NCI-H2029 (cell line): Measurements from ENCODE around the gene COPRS.
"Not testable (repeated sequence)": the region's sequence is repeated elsewhere in the genome, so short reads cannot be mapped to it uniquely, and the experiment has no call there.

Experiments
- DNase-seq: peaks from one replicate; lab custom pipeline; 2025; lab: John Stamatoyannopoulos, UW

COPRS gene

DNA sequence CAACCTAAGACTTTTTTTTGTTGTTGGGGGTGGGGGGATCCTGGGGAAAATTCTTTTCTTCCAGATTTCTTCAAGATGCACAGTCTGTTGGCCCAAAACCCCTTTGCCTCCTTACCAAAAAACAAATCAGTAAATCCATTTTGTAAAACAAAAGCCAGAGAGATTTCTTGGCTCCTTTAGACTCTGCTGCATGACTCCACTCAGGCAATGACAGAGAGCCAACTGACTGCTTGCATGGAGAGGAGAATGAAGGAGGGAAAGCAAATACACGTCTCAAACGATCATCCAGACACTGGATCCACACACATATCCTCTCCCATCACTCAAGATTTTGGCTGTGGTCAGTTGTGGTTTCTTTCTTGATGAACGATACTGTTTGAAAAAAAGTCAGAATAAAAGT, 13.8 kb downstream of the COPRS start:
- no peak for DNase-seq

DNA sequence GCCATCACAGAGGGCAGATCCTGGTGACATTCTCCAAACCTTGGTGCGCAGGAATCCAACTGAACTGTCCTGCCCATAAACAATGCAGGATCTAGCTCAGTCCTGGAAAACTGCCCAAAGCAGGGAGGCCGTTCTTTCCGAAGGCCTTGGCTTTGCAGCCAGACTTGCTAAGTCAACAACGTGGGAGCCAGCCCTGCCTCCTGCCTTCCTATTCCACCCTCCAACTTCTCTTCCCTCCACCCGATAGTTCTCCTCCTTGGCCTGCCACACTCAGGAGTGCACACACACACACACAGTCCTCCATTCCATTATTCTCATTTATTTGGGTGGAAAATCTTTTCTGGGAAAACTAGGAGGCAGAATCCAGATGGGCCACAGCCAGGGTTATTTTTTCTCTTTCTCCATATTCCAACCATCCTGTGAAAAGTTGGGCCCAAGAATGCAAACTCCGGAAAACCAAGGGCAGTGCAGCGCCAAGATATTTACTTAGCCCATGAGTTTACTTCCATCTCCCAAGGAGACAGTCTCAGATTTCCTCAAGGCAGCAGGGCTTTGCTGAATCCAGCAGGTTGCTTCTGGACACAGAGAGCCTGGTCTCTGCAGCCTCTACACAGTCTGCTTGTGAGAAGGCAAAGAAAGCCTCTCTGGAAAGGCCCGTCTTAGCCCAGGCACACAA, 15.8 kb downstream of the COPRS start:
- peak; percentile 27 for DNase-seq

DNA sequence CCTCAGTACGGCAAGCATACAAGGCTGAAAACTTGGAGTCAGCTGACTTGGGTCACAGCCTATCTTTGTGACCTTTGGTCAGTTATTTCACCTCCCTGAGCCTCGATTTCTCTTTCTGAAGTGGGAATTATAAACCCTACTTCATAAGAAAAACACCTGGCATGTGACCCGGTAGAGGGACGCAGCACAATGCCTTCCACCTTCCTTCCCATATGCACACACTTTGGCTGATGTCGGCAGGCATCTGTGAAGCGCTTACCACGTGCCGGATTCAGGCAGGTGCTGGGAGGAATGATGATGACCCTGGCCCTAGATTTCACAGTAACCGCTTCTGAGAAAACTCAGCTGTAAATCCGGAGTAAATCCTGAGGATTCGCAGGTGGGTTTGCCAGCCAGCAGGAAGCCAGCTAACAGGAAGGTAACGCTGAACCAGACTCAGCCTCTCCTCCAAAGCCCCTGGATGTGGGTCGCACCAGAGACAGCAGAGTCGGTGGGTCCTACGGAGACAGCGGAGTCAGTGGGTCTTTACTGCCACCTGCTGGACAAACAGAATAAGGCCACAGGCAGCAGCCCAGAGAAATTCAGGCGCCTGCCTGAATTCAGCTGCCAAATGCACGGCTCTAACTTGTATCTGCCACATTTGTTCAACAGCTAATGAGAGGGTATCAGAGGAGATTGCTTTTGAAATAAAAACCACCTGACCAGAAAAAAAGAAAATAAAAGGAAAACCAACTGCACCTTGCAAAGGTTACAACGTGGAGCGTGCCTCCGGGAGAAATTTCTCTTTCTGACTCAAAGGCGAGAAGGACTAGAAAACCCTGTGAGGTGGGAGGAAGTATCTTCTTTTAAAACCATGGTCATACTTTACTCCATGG, 16.6 kb downstream of the COPRS start:
- peak; percentile 55 for DNase-seq

DNA sequence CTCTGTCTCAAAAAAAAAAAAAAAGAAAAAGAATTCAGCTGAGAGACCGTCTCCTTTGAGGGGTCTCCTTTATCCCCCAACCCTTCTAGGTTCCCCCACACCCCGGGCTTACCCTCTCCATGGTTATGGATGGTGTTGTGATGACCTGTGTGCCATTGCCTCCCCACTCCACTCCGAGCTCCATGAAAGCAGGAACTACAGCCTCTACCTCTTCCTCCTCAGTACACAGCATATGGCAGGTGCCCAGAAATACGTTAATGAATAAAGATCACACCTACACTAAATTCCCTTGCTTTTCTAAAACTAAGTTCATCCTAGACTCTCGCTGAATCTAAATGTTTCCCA, 17.2 kb downstream of the COPRS start:
- no peak for DNase-seq

DNA sequence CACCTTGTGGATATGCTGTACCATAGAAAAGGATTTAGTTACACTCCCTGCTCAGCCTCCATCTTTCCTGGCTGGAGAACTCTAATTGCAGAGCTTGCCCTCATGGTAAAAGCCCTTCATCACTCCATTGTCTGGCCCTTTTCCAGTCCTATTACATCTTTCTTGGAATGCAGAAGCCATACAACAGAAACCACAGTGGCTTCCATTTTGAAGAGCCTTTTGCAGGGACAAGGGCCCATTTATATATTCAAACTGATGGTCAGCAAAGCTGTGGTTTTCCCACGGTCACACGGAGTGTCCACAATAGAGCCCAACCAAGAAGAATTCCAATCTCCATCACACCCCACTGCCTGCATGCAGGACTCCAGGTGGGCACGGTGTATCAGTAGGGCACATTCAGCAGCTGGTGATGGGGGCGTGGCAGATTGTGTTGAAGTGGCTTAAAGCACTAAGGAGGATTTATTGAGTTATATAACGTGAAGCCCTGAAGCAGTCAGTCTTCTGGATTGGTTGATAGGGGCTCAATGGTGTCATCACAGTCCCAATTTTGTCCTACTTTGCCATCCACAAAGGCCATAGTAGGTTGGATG, 20.3 kb downstream of the COPRS start:
- DNase-seq, result no peak

DNA sequence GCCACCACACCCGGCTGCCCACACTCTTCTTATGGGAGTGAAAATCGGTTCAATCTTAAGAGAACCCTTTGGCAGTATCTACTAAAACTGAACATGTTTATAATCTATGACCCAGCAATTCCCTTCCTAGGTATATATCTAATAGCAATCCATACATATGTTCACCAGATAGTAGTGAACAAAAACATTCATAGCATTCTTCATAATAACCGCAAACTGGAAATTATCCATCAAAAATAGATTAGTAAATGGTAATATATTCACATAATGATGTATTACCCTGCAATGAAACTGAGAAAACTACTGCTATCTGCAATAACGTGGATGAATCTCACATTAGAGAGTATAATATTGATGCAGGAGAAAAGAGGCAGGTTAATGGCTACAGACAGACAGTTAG, 23.1 kb downstream of the COPRS start:
- DNase-seq, result no peak

DNA sequence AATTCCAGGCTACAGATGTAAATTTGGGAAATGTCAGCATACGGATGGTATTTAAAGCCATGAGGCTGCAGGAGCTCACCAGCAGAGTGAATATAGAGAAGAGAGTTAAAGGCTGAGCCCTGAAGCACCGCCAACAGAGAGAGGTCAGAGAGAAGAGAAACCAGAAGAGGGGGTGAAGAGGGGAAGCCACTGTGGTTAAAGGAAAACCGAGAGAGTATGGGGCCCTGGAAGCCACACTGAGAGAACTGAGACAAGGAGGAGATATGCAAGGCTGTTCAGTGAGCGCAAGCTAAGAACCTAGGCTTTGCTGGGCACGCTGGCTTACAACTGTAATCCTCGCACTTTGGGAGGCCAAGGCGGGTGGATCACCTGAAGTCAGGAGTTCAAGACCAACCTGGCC, 24.6 kb downstream of the COPRS start:
- DNase-seq, result no peak

DNA sequence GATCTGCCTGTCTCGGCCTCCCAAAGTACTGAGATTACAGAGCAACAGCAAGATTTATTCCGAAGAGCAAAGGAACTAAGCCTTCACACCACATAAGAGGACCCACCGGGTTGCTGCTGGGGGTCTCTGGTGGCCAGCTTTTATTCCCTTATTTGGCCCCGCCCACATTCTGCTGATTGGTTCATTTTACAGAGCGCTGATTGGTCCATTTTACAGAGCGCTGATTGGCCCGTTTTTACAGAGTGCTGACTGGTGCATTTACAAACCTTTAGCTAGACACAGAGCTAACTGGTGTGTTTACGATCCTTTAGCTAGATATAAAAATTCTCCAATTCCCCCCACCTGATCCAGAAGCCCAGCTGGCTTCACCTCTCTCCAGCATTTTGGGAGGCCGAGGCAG, 26.3 kb downstream of the COPRS start:
- no peak for DNase-seq

DNA sequence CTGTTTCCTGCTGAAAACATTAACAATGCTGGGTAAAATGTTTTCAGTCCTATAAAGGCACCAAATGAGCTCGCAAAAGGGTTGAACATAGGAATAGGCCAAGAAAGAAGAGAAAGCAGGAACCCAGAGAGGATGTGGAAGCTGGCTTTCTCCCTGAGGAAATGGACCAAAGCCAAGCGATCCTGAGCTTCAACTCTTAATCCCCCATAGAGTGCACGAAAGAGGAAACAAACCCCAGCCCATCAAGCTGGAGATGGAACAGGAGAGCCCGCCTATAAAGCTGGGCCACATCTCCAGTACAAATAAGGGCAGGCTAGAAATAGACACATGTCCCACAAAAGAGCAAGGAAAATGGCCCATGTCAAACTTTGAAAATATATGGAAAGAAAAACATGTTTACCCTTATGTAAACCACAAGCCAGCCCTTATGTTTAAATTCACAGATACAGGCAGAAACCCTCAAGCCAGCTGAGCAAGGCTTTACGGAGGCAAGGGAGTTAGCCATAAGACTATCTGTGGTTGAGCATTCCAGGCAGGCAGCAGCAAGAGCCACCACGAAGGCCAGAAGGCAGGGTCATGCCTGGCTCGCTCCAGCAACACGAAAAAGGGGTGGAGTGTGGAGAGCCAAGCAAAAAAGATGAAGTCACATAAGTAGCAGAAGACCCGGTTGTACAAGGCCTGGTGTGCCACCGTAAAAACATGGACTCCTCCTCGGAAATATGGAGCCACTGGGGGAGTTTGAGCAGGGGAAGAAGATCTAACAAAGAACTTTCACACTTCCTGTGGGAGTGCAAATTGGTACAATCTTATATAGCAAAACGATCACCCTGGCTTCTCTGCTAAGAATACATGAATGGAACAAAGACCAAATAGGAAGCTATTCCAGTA, 27.8 kb downstream of the COPRS start:
- no peak for DNase-seq

DNA sequence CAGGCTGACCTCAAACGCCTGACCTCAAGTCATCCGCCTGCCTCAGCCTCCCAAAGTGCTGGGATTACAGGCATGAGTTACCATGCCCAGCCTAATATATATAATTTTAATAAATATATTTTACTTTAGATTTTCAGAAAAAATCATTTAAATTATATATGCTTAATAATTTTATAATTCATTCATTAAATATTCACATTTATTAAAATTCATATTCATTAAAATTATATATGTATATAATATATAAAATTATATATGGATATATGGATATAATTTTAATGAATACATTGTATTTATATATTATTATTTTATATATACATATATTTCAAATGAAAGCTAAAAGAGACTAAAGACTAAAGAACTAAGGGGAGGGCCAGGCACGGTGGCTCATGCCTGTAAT, 29.4 kb downstream of the COPRS start:
- DNase-seq, result no peak

DNA sequence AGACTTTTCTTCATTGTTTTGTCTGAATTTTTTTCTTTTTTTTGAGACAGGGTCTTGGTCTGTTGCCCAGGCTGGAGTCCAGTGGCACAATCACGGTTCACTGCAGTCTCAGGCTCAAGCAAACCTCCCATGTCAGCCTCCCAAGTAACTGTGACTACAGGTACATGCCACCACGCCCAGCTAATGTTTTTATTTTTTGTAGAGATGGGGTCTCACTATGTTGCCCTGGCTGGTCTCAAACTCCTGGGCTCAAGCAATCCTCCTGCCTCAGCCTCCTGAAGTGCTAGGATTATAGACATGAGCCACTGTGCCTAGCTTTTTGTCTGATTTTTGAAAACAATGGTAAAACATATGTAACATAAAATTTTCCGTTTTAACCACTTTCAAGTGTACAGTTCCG, 30.1 kb downstream of the COPRS start:
- DNase-seq, result not testable (repeated sequence)

DNA sequence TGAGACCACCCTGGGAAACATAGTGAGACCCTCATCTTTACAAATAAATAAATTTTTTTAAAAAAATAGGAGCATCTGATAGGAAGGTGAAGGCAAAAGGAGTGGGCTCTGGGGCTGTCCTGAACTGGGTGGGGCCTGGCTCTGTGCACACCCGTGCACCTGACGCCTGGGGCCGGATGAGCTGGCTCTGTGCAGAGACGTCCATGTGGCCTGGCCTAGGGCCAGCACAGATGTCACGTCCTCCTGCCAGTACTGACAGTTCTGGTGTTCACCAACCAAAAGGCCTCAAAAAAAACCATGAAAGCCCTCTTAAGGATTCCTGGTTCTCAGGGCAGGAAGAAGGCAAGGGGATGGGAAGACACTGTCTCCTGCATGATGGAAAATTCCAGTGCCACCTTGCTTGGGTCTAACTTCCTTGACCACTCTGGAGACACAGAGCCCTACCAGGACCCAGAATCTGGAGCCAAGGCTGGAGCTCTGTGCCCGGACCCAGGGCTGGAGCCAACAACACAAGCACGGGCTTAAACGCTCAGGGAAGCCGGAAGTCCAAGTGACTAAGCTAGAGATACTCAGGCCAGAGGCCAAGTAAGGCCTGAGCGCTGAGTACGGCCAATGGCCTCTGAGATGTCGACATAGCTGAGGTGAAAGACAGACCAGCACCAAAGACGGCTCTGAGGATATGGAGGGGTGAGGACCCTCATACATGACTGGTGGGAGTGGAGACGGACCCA, 32.9 kb downstream of the COPRS start:
- DNase-seq, result peak; percentile 17

DNA sequence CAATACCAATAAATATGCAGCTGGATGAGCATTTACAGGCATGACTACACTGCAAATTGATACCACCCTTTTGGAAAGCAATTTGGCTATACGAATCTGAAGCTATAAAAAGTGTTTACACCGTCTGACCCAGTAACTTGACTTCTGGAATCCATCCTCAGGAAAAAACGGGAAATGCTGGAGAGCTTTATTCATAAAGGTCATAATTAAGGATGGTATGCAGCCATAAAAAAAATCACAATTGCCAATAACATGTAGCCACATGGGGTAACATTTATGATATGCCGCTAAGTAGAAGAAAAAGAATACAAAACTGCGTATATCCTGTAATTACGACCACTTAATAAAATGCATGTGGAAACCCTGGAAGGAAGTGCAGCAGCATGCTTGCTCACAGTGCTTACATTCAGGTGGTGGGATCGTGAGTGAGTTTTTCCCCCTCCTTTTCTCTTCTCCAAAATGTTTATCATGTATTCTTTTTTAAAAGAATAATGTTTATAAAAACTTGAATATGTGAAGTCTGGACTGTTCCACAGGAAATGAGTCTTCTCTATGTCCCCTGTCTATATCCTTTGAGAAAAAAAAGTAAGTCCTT, 34.2 kb downstream of the COPRS start:
- DNase-seq, result no peak

DNA sequence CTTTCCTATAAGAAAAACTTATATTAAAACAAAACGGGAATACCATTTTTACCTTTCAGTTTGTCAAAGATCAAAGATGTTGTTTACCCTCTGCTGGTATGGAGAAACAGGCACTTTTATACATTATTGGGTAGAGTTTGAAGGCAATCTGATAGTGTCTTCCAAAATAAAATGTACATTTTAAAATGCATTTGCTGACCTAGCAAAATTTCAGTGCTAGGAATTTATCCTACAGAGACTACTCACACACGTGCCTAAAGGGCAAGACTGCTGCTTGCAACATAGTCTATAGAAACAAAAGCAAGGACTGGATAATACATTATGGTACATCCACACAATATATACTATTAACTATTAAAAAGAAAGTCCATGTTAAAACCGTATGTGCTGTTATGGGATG, 36.0 kb downstream of the COPRS start:
- DNase-seq, result no peak

DNA sequence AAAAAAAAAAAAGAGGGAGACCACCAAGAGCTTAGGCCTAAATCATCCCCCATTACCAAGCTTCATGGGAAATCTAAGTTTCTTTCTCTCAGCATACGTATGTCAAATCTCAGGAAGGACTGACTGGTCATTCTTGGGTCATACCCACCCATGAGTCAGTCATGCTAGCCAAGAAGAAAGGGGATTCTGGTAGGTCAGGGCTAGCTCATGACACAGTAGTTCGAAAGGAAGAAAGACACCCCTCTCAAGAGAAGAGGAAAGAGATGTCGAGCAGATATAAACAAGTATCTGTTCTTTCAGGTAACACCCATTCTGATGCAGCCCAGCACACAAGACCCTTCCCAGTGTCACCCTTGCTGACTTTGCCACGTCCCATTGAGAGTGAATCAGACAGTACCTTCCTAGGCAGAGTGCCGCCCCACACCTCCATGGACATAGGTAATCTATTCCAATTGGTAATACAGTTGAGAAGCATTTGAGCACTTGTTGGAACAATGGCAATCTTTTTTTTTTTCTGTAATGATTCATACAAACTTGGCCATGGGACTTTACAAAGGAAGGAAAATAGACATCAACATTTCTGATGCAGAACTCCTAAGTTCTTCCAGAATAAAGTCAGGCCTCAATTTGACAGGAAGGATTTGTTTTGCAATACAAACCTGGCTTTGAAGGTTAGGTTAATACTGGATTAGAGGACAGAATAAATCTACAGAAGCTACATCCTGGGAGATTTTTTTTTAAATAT, 38.2 kb downstream of the COPRS start:
- no peak for DNase-seq

DNA sequence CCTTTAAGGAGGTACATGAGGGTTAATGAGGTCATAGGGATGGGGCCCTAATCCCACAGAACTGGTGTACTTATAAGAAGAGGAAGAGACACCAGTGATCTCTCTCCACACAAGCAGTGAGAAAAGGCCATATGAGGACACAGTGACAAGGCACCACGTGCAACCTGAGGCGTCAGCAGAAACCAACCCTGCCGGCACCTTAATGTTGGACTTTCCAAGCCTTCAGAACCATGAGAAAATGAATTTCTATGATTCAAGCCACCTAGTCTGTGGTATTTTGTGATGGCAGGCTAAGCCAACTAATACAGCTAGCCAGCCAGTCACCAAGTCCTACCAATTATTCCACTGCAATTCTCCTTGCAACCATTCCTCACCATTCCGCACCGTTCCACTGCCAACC, 39.5 kb downstream of the COPRS start:
- no peak for DNase-seq

DNA sequence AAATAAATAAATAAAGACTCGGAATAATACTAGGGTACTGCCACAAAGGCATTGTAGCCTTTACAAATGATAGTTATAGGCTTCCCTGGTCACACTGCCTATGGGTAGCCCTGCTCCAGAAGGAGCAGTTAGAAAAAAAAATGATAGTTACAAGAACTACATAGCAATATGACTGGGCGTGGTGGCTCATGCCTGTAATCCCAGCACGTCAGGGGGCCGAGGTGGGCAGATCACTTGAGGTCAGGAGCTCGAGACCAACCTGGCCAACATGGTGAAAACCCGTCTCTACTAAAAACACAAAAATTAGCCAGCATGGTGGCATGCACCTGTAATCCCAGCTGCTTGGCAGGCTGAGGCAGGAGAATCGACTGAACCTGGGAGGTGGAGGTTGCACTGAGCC, 40.2 kb downstream of the COPRS start:
- DNase-seq, result not testable (repeated sequence)

DNA sequence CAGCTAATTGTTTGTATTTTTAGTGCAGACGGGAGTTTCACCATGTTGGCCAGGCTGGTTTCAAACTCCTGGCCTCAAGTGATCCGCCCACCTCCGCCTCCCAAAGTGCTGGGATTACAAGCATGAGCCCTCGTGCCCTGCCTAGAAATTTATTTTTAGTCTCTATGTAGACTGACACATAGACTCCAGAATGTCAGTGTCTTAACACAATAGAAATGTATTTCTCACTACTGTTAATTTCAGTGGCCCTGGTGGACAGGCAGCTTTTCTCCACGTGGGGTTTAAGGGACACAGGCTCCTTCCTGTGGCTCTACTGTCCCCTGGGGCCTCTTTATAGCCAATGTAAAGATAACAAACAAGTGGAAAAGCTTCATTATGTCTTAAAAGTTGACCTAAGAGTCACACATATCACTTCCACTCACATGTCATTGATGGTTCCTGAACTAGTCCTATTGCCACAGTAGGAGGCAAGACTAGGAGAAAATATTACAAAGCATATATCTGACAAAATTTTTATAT, 43.8 kb downstream of the COPRS start:
- no peak for DNase-seq

DNA sequence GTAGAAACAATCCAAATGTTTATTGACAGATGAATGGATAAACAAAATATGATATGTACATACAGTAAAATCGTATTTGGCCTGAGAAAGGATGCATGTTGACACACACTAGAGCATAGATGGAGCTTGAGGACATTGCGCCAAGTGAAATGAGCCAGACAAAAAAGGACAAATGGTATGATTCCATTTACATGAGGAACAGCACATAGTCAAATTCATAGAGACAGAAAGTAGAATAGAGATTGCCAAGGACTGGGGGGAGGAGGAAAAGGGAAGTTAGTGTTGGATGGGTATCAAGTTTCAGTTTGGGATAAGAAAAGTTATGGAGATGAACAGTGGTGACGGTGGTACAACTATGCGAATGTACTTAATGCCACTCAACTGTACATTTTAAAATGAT, 47.9 kb downstream of the COPRS start:
- DNase-seq, result no peak

DNA sequence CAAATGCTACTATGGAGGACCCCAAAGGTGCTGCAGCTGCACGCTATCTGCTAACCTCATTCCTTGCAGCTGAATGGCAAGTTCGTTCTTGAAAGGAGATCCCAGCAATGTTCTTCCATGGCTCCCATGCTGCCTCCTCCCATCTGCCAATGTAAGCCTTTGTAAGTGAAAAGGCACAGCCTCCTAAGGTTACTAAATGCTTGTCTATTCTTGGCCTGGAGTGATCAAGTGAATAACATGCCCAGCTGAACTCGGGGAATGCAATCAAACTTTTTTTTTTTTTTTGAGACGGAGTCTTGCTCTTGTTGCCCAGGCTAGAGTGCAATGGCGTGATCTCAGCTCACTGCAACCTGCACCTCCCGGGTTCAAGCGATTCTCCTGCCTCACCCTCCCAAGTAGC, 49.2 kb downstream of the COPRS start:
- DNase-seq, result not testable (repeated sequence)
